ENCODE results near the gene SRXN1.

Gene SRXN1

GRCh38 chr20:607476-607875 is 45.5 kb downstream of the SRXN1 start:
- DNase-seq (ENCODE audit: low read depth in 2 of 2): no peak

GRCh38 chr20:605237-605636 is 47.8 kb downstream of the SRXN1 start:
- DNase-seq (ENCODE audit: low read depth in 2 of 2): no peak

GRCh38 chr20:603116-603640 is 49.8 kb downstream of the SRXN1 start:
- DNase-seq (ENCODE audit: low read depth in 2 of 2): no peak

GRCh38 chr20:602111-602970 is 50.7 kb downstream of the SRXN1 start:
- no peak for DNase-seq (ENCODE audit: low read depth in 2 of 2)

- no peak for DNase-seq (ENCODE audit: low read depth in 2 of 2)
These were observed 52.3 kb downstream of the SRXN1 start for GRCh38 chr20:600736-601135.

GRCh38 chr20:600141-600540 is 52.9 kb downstream of the SRXN1 start:
- no peak for DNase-seq (ENCODE audit: low read depth in 2 of 2)

- DNase-seq (ENCODE audit: low read depth in 2 of 2): no peak
These were observed 54.7 kb downstream of the SRXN1 start for GRCh38 chr20:598133-598850.

GRCh38 chr20:597560-597959 is 55.4 kb downstream of the SRXN1 start:
- no peak for DNase-seq (ENCODE audit: low read depth in 2 of 2)
